ENCODE measurements around the gene CCDC51. TPM values are rescaled to one million over a fixed set of nuclear protein-coding genes. Genes with fewer than 3 reads are reported as not detected.

The CCDC51 gene
- total and polyA plus RNA-seq, 2 of the 13 experiments (the other 11 are each of a cell fraction or from before 2014, with no cell fraction given) = 18.1 to 29.4 TPM

DNA sequence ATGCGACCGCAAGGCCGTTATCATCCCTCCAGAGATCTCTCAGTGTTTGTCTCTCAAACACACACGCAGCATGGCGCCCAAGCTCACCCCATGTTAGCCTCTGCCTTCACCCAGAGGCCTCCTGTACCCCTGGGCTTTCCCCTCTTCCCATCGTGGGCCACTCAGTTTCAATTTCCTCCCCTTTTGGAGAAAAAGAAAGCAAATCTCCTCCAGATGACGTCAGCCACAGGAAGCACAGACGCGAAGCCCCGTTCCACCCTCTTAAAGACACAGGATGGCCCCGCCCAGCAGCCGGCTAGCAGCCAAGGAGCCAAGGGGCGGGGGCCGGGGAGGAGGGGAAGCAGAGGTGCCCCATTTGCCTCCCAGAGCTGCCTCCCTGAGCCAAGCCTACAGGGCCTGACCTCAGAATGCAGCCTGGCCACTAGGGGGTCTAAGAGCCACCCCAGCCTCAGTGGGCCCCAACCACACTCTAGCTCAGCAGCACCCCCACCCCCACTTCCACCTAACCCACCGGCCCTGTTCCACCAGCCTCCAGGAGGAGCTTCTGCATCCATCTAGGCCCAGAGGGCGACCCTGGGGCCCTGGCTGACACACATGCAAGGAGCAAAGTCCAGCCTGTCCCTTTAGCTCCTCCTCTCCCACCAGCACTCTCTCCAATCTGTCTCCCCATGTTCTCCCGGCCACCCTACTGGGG, 33.2 kb upstream of the CCDC51 start (continued):
- TF ChIP-seq, protein P1, sequence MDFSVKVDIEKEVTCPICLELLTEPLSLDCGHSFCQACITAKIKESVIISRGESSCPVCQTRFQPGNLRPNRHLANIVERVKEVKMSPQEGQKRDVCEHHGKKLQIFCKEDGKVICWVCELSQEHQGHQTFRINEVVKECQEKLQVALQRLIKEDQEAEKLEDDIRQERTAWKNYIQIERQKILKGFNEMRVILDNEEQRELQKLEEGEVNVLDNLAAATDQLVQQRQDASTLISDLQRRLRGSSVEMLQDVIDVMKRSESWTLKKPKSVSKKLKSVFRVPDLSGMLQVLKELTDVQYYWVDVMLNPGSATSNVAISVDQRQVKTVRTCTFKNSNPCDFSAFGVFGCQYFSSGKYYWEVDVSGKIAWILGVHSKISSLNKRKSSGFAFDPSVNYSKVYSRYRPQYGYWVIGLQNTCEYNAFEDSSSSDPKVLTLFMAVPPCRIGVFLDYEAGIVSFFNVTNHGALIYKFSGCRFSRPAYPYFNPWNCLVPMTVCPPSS (IDR thresholded peaks at IDR 0.05) = no peak
- peak; percentile 80 for TF ChIP-seq ZNF792 (CRISPR knock-in tag; IDR thresholded peaks at IDR 0.05)
- TF ChIP-seq SYNCRIP (IDR thresholded peaks at IDR 0.05; ENCODE audit: insufficient read depth, low read depth, low read length) = no peak
- TF ChIP-seq, protein P2, sequence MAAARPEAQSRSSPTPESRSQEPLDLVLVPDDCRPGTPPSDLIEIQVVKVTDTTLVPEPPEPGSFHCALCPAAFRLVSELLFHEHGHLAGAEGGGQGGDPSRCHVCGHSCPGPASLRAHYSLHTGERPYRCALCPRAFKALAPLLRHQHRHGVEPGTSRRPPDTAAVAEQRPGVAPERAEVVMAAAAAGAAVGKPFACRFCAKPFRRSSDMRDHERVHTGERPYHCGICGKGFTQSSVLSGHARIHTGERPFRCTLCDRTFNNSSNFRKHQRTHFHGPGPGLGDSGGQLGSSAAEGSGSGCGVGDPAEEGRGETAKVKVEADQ (CRISPR knock-in tag; IDR thresholded peaks at IDR 0.05; ENCODE audit: borderline replicate concordance) = peak; percentile 88; the same call in 1 of the 2 replicates
- no peak for TF ChIP-seq NFIB (CRISPR knock-in tag; IDR thresholded peaks at IDR 0.05; ENCODE audit: borderline replicate concordance)
- TF ChIP-seq, protein P3, sequence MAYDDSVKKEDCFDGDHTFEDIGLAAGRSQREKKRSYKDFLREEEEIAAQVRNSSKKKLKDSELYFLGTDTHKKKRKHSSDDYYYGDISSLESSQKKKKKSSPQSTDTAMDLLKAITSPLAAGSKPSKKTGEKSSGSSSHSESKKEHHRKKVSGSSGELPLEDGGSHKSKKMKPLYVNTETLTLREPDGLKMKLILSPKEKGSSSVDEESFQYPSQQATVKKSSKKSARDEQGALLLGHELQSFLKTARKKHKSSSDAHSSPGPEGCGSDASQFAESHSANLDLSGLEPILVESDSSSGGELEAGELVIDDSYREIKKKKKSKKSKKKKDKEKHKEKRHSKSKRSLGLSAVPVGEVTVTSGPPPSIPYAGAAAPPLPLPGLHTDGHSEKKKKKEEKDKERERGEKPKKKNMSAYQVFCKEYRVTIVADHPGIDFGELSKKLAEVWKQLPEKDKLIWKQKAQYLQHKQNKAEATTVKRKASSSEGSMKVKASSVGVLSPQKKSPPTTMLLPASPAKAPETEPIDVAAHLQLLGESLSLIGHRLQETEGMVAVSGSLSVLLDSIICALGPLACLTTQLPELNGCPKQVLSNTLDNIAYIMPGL (CRISPR knock-in tag; IDR thresholded peaks at IDR 0.05; ENCODE audit: borderline replicate concordance in 1 of 2, low read depth in 1 of 2) = peak; percentile 74 to 76; a peak in 3 of 4 replicates
- TF ChIP-seq NCOA2 (CRISPR knock-in tag; IDR thresholded peaks at IDR 0.05) = peak; percentile 44
- TF ChIP-seq GFI1 (CRISPR knock-in tag; IDR thresholded peaks at IDR 0.05; ENCODE audit: borderline replicate concordance) = no peak; the same call in 1 of the 2 replicates
- TF ChIP-seq ISX (CRISPR knock-in tag; conservative IDR thresholded peaks at IDR 0.05) = no peak
- no peak for TF ChIP-seq ZSCAN22 (CRISPR knock-in tag; IDR thresholded peaks at IDR 0.05)
- TF ChIP-seq SATB2 (CRISPR knock-in tag; IDR thresholded peaks at IDR 0.05) = no peak
- TF ChIP-seq KDM6A (CRISPR knock-in tag; IDR thresholded peaks at IDR 0.05; ENCODE audit: low read depth) = peak; percentile 94
- TF ChIP-seq ZZZ3 (CRISPR knock-in tag; IDR thresholded peaks at IDR 0.05; ENCODE audit: borderline replicate concordance) = no peak
- TF ChIP-seq, protein P4, sequence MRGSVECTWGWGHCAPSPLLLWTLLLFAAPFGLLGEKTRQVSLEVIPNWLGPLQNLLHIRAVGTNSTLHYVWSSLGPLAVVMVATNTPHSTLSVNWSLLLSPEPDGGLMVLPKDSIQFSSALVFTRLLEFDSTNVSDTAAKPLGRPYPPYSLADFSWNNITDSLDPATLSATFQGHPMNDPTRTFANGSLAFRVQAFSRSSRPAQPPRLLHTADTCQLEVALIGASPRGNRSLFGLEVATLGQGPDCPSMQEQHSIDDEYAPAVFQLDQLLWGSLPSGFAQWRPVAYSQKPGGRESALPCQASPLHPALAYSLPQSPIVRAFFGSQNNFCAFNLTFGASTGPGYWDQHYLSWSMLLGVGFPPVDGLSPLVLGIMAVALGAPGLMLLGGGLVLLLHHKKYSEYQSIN (CRISPR knock-in tag; IDR thresholded peaks at IDR 0.05; ENCODE audit: borderline replicate concordance) = no peak
- TF ChIP-seq ZNF432 (CRISPR knock-in tag; IDR thresholded peaks at IDR 0.05; ENCODE audit: borderline replicate concordance) = no peak
- TF ChIP-seq PHF21A (CRISPR knock-in tag; IDR thresholded peaks at IDR 0.05) = peak; percentile 69
- TF ChIP-seq PITX1 (CRISPR knock-in tag; IDR thresholded peaks at IDR 0.05) = peak; percentile 40; the same call in 1 of the 2 replicates
- no peak for TF ChIP-seq ZNF24 (IDR thresholded peaks at IDR 0.05)
- peak; percentile 100 for TF ChIP-seq ZNF644 (CRISPR knock-in tag; IDR thresholded peaks at IDR 0.05; ENCODE audit: low read depth)
- TF ChIP-seq, protein P5, sequence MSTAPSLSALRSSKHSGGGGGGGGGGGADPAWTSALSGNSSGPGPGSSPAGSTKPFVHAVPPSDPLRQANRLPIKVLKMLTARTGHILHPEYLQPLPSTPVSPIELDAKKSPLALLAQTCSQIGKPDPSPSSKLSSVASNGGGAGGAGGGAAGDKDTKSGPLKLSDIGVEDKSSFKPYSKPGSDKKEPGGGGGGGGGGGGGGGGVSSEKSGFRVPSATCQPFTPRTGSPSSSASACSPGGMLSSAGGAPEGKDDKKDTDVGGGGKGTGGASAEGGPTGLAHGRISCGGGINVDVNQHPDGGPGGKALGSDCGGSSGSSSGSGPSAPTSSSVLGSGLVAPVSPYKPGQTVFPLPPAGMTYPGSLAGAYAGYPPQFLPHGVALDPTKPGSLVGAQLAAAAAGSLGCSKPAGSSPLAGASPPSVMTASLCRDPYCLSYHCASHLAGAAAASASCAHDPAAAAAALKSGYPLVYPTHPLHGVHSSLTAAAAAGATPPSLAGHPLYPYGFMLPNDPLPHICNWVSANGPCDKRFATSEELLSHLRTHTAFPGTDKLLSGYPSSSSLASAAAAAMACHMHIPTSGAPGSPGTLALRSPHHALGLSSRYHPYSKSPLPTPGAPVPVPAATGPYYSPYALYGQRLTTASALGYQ (CRISPR knock-in tag; IDR thresholded peaks at IDR 0.05) = no peak
- TF ChIP-seq GABPB1 (CRISPR knock-in tag; IDR thresholded peaks at IDR 0.05) = peak; percentile 71
- TF ChIP-seq, protein P6, sequence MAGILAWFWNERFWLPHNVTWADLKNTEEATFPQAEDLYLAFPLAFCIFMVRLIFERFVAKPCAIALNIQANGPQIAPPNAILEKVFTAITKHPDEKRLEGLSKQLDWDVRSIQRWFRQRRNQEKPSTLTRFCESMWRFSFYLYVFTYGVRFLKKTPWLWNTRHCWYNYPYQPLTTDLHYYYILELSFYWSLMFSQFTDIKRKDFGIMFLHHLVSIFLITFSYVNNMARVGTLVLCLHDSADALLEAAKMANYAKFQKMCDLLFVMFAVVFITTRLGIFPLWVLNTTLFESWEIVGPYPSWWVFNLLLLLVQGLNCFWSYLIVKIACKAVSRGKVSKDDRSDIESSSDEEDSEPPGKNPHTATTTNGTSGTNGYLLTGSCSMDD (CRISPR knock-in tag; IDR thresholded peaks at IDR 0.05) = no peak
- no peak for TF ChIP-seq SRF (IDR thresholded peaks at IDR 0.05; ENCODE audit: low read depth, low read length)

All from HepG2 (cell line).